Pancreas (tissue), 10 donors: ENCODE measurements around the gene POLR2H. TPM values are rescaled to one million over a fixed set of nuclear protein-coding genes. Genes with fewer than 3 reads are reported as not detected.

ENCODE experiments used
- ATAC-seq, 4 donors: fragments of 200-7000 bp; cut with Tn5 transposase; one replicate each; pipeline versions ENCODE4 v1.8.0 to v1.9.1; 2020; ENCODE audit warnings: mild to moderate bottlenecking in 4 of 4, moderate library complexity in 4 of 4
- DNase-seq, 6 donors: peaks; one replicate each; pipeline ENCODE4 v3.0.0-alpha.2; 2020
- FAIRE-seq: peaks from 2 replicates; lab custom pipeline; 2012; peaks lifted over from hg19 to GRCh38; lab: Jason Lieb, UNC
- H3K27ac ChIP-seq, 4 donors: fragments of 200-600 bp; sonication (generic); 1 replicate in 3 of 4; 2 replicates in 1 of 4; pipeline versions ENCODE4 v1.5.0 to v1.8.0; 2020
- H3K27me3 ChIP-seq, 4 donors: fragments of 200-600 bp; one replicate each; pipeline ENCODE4 v1.8.0; 2021
- H3K36me3 ChIP-seq, 3 donors: fragments of 200-600 bp; sonication (generic) in 1 of 3; one replicate each; pipeline versions ENCODE4 v1.5.0 to v1.8.0; 2020 to 2021
- H3K4me1 ChIP-seq, 3 donors: fragments of 200-600 bp; one replicate each; pipeline ENCODE4 v1.8.0; 2021
- H3K4me3 ChIP-seq, 4 donors: fragments of 200-600 bp; sonication (generic) in 2 of 4; one replicate each; pipeline versions ENCODE4 v1.5.0 to v1.8.0; 2020 to 2021
- H3K9me3 ChIP-seq, 4 donors: fragments of 200-600 bp; one replicate each; pipeline ENCODE4 v1.8.0; 2021
- WGBS, 2 donors: extraction: QIAGEN DNeasy Blood & Tissue Kit; methylation state at CpG; one replicate each; pipeline ENCODE4 v1.1.7; 2013; 5-methylcytosine and 5-hydroxymethylcytosine counted together
- intact Hi-C, 3 donors: fragments of 100-400 bp; cut with DNase I; formaldehyde crosslinking; loops; one replicate each; pipeline versions ENCODE4 v1.11.1 to v1.14.2; 2022
- polyA plus RNA-seq, 2 donors: library from polyadenylated mRNA; stranded (reverse); fragments of 200-250 nt; gene quantifications; one replicate each; pipeline ENCODE4 v1.2.3, GENCODE V29; 2013
- total RNA-seq, 6 donors: library from RNA; stranded (reverse); fragmentation: NEBNext Ultra II Directional in 4 of 6; extraction: Animal tissue kit (Norgen Biotek cat#: 25700) in 4 of 6; gene quantifications; one replicate each; pipeline versions ENCODE4 v1.2.1 to v1.2.4, GENCODE V29; 2021 to 2023
- TF ChIP-seq, protein P1 (sequence below), 4 donors: fragments of 200-600 bp; sonication (generic) in 3 of 4; IDR thresholded peaks; one replicate each; pipeline versions ENCODE4 v1.5.0 to v1.8.0; 2021; ENCODE audit warnings: antibody characterized with exemption in 4 of 4
- donor health status: healthy with polysubstance abuse.
- donor health status: DM: no; HTN: no; CAD: no; lungs with moderate emphysema.
- donor health status: DM: no; HTN: no; CAD: no.
- donor health status: control.
- donor health status: control.
- donor health status: Bipolar disorder and iron deficiency.
- donor health status: DM: yes; HTN: yes; CAD: no.
- donor health status: DM: no; HTN: no; CAD: no.
- donor health status: DM: no; HTN: no; CAD: no.
- donor health status: DM: yes; HTN: yes; CAD: no.

POLR2H gene
- total and polyA plus RNA-seq, 8 donors, result 19.7 to 116 (median 28.8) TPM

DNA sequence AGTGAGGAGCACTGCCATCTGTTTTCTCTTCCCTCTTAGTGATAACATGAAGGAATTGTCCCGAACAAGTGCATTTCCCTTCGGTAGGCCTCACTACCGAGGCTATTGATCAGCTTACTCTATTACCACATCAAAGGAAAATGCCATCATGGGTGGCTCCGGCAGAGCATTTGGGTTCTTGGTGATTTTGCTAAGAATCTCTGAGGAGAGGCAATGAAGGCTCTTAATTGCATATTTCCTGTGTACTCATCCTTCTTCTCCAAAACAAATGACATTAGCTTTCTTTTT lies 53.6 kb downstream of the POLR2H start:
- Histone ChIP-seq H3K27ac (no peak overlapping the region), H3K27me3 (no peaks in the 10 kb centered on the region), H3K36me3 (no peaks in the 10 kb centered on the region), H3K4me3 (no peak overlapping the region), H3K4me1 (no peaks in the 10 kb centered on the region), H3K9me3 (no peaks in the 10 kb centered on the region)
- TF ChIP-seq, protein P1, sequence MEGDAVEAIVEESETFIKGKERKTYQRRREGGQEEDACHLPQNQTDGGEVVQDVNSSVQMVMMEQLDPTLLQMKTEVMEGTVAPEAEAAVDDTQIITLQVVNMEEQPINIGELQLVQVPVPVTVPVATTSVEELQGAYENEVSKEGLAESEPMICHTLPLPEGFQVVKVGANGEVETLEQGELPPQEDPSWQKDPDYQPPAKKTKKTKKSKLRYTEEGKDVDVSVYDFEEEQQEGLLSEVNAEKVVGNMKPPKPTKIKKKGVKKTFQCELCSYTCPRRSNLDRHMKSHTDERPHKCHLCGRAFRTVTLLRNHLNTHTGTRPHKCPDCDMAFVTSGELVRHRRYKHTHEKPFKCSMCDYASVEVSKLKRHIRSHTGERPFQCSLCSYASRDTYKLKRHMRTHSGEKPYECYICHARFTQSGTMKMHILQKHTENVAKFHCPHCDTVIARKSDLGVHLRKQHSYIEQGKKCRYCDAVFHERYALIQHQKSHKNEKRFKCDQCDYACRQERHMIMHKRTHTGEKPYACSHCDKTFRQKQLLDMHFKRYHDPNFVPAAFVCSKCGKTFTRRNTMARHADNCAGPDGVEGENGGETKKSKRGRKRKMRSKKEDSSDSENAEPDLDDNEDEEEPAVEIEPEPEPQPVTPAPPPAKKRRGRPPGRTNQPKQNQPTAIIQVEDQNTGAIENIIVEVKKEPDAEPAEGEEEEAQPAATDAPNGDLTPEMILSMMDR (IDR thresholded peaks at IDR 0.05), result no peak
- FAIRE-seq, result no peak
- intact Hi-C loops, result no loop called here
- no peak for ATAC-seq
- WGBS, 2 donors, result 77 to 87% methylated on average over 4 of the region's 4 CpGs
- no peak for DNase-seq

DNA sequence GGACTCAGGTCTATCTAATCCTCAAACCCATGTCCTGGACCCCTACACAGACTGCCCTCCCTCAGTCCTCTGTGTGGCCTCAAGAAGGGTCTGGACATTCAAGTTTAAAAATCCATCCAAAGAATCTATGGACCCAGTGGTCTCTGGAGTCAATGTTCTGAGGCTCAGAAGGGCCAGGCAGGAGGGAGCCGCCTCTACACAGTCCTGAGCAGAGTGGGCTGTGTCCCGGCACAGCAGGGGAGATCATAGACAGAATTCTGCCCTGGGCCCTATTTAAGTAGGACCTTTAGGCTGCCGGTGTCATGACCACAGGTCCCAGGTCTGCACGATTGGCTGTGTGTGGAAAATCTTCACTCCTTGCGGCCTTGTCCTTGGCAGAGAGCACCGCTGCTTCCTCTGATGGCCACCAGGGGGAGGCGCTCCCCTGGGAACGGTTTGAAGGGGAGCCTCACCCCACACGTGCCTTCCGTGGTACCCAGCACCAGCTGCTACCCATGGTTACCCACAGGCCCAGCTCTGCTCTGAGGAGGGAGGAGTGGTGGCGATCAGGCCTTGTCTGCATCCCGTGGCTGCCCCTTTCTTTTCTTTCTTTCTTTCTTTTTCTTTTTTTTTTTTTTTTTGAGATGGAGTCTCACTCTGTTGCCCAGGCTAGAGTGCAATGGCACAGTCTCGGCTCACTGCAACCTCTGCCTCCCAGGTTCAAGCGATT lies 56.3 kb downstream of the POLR2H start:
- H3K36me3 ChIP-seq, result no peaks in the 10 kb centered on the region
- DNase-seq (peak; percentile 65 to 87 (median 78)), ATAC-seq (peak; percentile 96 to 100 (median 98)), FAIRE-seq (no peak)
- H3K27me3 ChIP-seq, result no peaks in the 10 kb centered on the region
- TF ChIP-seq, protein P1 (IDR thresholded peaks at IDR 0.05), result peak; percentile 72 to 84 (median 80)
- intact Hi-C loops, result no loop called here
- no peak overlapping the region for H3K4me3 ChIP-seq
- WGBS, 2 donors, result 22 to 29% methylated on average over 14 of the region's 14 CpGs
- H3K4me1 ChIP-seq, result no peaks in the 10 kb centered on the region
- no peak overlapping the region for H3K27ac ChIP-seq
- no peaks in the 10 kb centered on the region for H3K9me3 ChIP-seq

Other genes starting within 250 kb of the POLR2H start
- gene EIF2B5, start 226.4 kb upstream of the POLR2H start, total RNA-seq, result 10 to 100 TPM; 12.4 to 23.6 (median 17.1) TPM
- gene EIF2B5, start 226.4 kb upstream of the POLR2H start, polyA plus RNA-seq, result 10 to 100 TPM; 32.1 to 53.3 TPM
- 10 to 100 TPM; 31.0 to 44.9 (median 35.1) TPM for gene DVL3, start 206.3 kb upstream of the POLR2H start, total RNA-seq
- gene DVL3, start 206.3 kb upstream of the POLR2H start, polyA plus RNA-seq, result 10 to 100 TPM; 47.5 to 53.8 TPM
- 100 to 1,000 TPM in 1 of 6 donors, 10 to 100 TPM in 5; 67.8 to 136 (median 81.8) TPM for gene AP2M1, start 186.9 kb upstream of the POLR2H start, total RNA-seq
- 100 to 1,000 TPM in 1 of 2 donors, 10 to 100 TPM in 1; 69.3 to 113 TPM for gene AP2M1, start 186.9 kb upstream of the POLR2H start, polyA plus RNA-seq
- gene ABCF3, start 175.5 kb upstream of the POLR2H start, total RNA-seq, result 10 to 100 TPM; 31.7 to 49.4 (median 37.7) TPM
- 10 to 100 TPM; 79.7 to 92.1 TPM for gene ABCF3, start 175.5 kb upstream of the POLR2H start, polyA plus RNA-seq
- gene VWA5B2, start 132.1 kb upstream of the POLR2H start, total RNA-seq, result 1 to 10 TPM; 1.2 to 7.9 (median 4.5) TPM
- 100 to 1,000 TPM in 1 of 2 donors, 10 to 100 TPM in 1; 30.3 to 105 TPM for gene VWA5B2, start 132.1 kb upstream of the POLR2H start, polyA plus RNA-seq
- gene ALG3, start 112.7 kb upstream of the POLR2H start, total RNA-seq, result 10 to 100 TPM; 14.1 to 25.7 (median 21.7) TPM
- gene ALG3, start 112.7 kb upstream of the POLR2H start, polyA plus RNA-seq, result 10 to 100 TPM; 26.2 to 26.5 TPM
- gene EEF1AKMT4, start 112.0 kb upstream of the POLR2H start, total RNA-seq, result 1 to 10 TPM; 1.9 to 5.3 (median 3.1) TPM
- 1 to 10 TPM; 1.8 to 3.1 TPM for gene EEF1AKMT4, start 112.0 kb upstream of the POLR2H start, polyA plus RNA-seq
- gene CAMK2N2, start 100.2 kb upstream of the POLR2H start, total RNA-seq, result 10 to 100 TPM in 5 of 6 donors, 1 to 10 TPM in 1; 7.5 to 33.7 (median 19.4) TPM
- 10 to 100 TPM; 13.8 to 14.8 TPM for gene CAMK2N2, start 100.2 kb upstream of the POLR2H start, polyA plus RNA-seq
- gene ECE2, start 85.7 kb upstream of the POLR2H start, total RNA-seq, result 10 to 100 TPM in 1 of 6 donors, 1 to 10 TPM in 5; 6.3 to 12.1 (median 8.8) TPM
- 10 to 100 TPM in 1 of 2 donors, 1 to 10 TPM in 1; 7.7 to 25.4 TPM for gene ECE2, start 85.7 kb upstream of the POLR2H start, polyA plus RNA-seq
- 10 to 100 TPM; 38.4 to 89.6 (median 54.1) TPM for gene PSMD2, start 62.5 kb upstream of the POLR2H start, total RNA-seq
- gene PSMD2, start 62.5 kb upstream of the POLR2H start, polyA plus RNA-seq, result 10 to 100 TPM; 39.1 to 78.7 TPM
- 100 to 1,000 TPM; 118 to 207 (median 178) TPM for gene EIF4G1, start 47.1 kb upstream of the POLR2H start, total RNA-seq
- 100 to 1,000 TPM; 159 to 163 TPM for gene EIF4G1, start 47.1 kb upstream of the POLR2H start, polyA plus RNA-seq
- gene FAM131A, start 24.1 kb upstream of the POLR2H start, total RNA-seq, result 1 to 10 TPM; 4.0 to 7.9 (median 6.4) TPM
- 10 to 100 TPM; 12.7 to 22.5 TPM for gene FAM131A, start 24.1 kb upstream of the POLR2H start, polyA plus RNA-seq
- gene CLCN2, start 105 bp upstream of the POLR2H start, total RNA-seq, result 1 to 10 TPM; 4.9 to 9.2 (median 6.2) TPM
- 10 to 100 TPM; 22.2 to 25.5 TPM for gene CLCN2, start 105 bp upstream of the POLR2H start, polyA plus RNA-seq
- gene THPO, start 16.5 kb downstream of the POLR2H start, total RNA-seq, result under 1 TPM in 5 of 6 donors, not detected in 1; 0.28 to 0.72 (median 0.54) TPM
- 1 to 10 TPM in 1 of 2 donors, under 1 TPM in 1; 0.40 to 1.3 TPM for gene THPO, start 16.5 kb downstream of the POLR2H start, polyA plus RNA-seq
- 10 to 100 TPM; 11.0 to 31.4 (median 17.3) TPM for gene CHRD, start 18.3 kb downstream of the POLR2H start, total RNA-seq
- 10 to 100 TPM; 23.3 to 96.7 TPM for gene CHRD, start 18.3 kb downstream of the POLR2H start, polyA plus RNA-seq
- gene EPHB3, start 200.1 kb downstream of the POLR2H start, total RNA-seq, result 10 to 100 TPM in 4 of 6 donors, 1 to 10 TPM in 2; 5.8 to 17.3 (median 13.2) TPM
- gene EPHB3, start 200.1 kb downstream of the POLR2H start, polyA plus RNA-seq, result 10 to 100 TPM; 11.7 to 13.3 TPM